GM23248 (cell line): ENCODE results near the gene AMDHD1. TPM values are rescaled to one million over a fixed set of nuclear protein-coding genes. Genes with fewer than 3 reads are reported as not detected.

Experiments
- DNase-seq: peaks from one replicate; pipeline ENCODE4 v3.0.0-alpha.2; 2015
- H2AFZ ChIP-seq: fragments of 200-600 bp; sonication (generic); 2 replicates; pipeline ENCODE4 v1.6.1; 2016; ENCODE audit warnings: antibody characterized with exemption
- H3F3A ChIP-seq: fragments of 200-600 bp; sonication (generic); 2 replicates; pipeline ENCODE4 v1.6.1; 2016; ENCODE audit warnings: mild to moderate bottlenecking, antibody characterized with exemption, mixed run types; ENCODE audit not compliant: insufficient read depth
- H3K27ac ChIP-seq: fragments of 200-600 bp; sonication (generic); 2 replicates; pipeline ENCODE4 v1.5.1; 2016; ENCODE audit warnings: mild to moderate bottlenecking
- H3K27me3 ChIP-seq: fragments of 200-600 bp; sonication (generic); replicated peaks from 2 replicates; pipeline ENCODE4 v1.6.1; 2016; ENCODE audit warnings: mild to moderate bottlenecking; ENCODE audit not compliant: insufficient read depth
- H3K36me3 ChIP-seq: fragments of 200-600 bp; sonication (generic); 2 replicates; pipeline ENCODE4 v1.6.1; 2016; ENCODE audit warnings: low read depth, mild to moderate bottlenecking
- H3K4me1 ChIP-seq: fragments of 200-600 bp; sonication (generic); 2 replicates; pipeline ENCODE4 v1.6.1; 2016; ENCODE audit warnings: mild to moderate bottlenecking; ENCODE audit not compliant: insufficient read depth
- H3K4me2 ChIP-seq: fragments of 200-600 bp; sonication (generic); one replicate; pipeline ENCODE4 v1.6.1; 2016; ENCODE audit warnings: mild to moderate bottlenecking; ENCODE audit not compliant: unreplicated experiment
- H3K4me3 ChIP-seq: fragments of 200-600 bp; sonication (generic); 2 replicates; pipeline ENCODE4 v1.5.1; 2016; ENCODE audit warnings: mild to moderate bottlenecking
- H3K79me2 ChIP-seq: fragments of 200-600 bp; sonication (generic); 2 replicates; pipeline ENCODE4 v1.6.1; 2016; ENCODE audit warnings: mild to moderate bottlenecking; ENCODE audit not compliant: insufficient read depth
- H3K9ac ChIP-seq: fragments of 200-600 bp; sonication (generic); 2 replicates; pipeline ENCODE4 v1.6.1; 2016; ENCODE audit warnings: mild to moderate bottlenecking
- H3K9me2 ChIP-seq: fragments of 200-600 bp; sonication (generic); 2 replicates; pipeline ENCODE4 v1.6.1; 2016; ENCODE audit warnings: mixed run types, mild to moderate bottlenecking, moderate library complexity; ENCODE audit not compliant: insufficient read depth
- H3K9me3 ChIP-seq: fragments of 200-600 bp; sonication (generic); one replicate; pipeline ENCODE4 v1.6.1; 2017; ENCODE audit warnings: low read depth
- H4K20me1 ChIP-seq: fragments of 200-600 bp; sonication (generic); 2 replicates; pipeline ENCODE4 v1.6.0; 2016; ENCODE audit not compliant: insufficient read depth
- EZH2 ChIP-seq: fragments of 200-600 bp; sonication (generic); IDR thresholded peaks from 2 replicates; pipeline ENCODE4 v1.6.1; 2018; ENCODE audit warnings: antibody characterized with exemption, mild to moderate bottlenecking; ENCODE audit not compliant: insufficient read depth, poor library complexity, severe bottlenecking
- EZH2phosphoT487 ChIP-seq: fragments of 200-600 bp; sonication (generic); IDR thresholded peaks from 2 replicates; pipeline ENCODE4 v1.6.1; 2018; ENCODE audit warnings: antibody characterized with exemption, moderate library complexity, mild to moderate bottlenecking, low read depth; ENCODE audit not compliant: insufficient read depth
- WGBS, 2 experiments: methylation state at CpG; one replicate each; pipeline ENCODE4 v1.1.6; 2015 to 2017; ENCODE audit warnings: low lambda C conversion rate in 2 of 2, low coverage in 1 of 2; ENCODE audit errors: missing lambda C conversion rate in 2 of 2; 5-methylcytosine and 5-hydroxymethylcytosine counted together
- in situ Hi-C: fragments of 300-500 bp; cut with MboI; formaldehyde crosslinking; loops from 2 replicates; pipeline ENCODE4 v1.15.0; 2020
- polyA plus RNA-seq: library from polyadenylated mRNA; unstranded; fragments of >200 nt; fragmentation: Nextera tagmentation; extraction: Ambion mirVana; gene quantifications from 2 replicates; pipeline ENCODE4 v1.2.1, GENCODE V29; 2016
- total RNA-seq: library from RNA; depleted of rRNA; stranded (reverse); fragments of >200 nt; shearing (Covaris generic); gene quantifications from 2 replicates; pipeline ENCODE4 v1.2.3, GENCODE V29; 2014

Gene AMDHD1
- total and polyA plus RNA-seq, 2 experiments from 2014 or later = 0.38 to 1.1 TPM

- H3K4me2 ChIP-seq = no peak overlapping the region
- TF ChIP-seq EZH2 (no peak), EZH2phosphoT487 (no peak)
- peaks cover 25% of the 10 kb centered on the region for H3K27me3 ChIP-seq
- WGBS, 2 experiments = 75 to 76% methylated on average over 3 of the region's 3 CpGs
- H4K20me1 ChIP-seq = no peaks in the 10 kb centered on the region
- H3K9me3 ChIP-seq = no peaks in the 10 kb centered on the region
- H2AFZ ChIP-seq = no peak overlapping the region
- H3K9me2 ChIP-seq = peaks cover 4% of the 10 kb centered on the region; the same call in 1 of the 2 replicates
- peaks cover 5% of the 10 kb centered on the region for H3K4me1 ChIP-seq
- no peak overlapping the region for H3K27ac ChIP-seq
- no peaks in the 10 kb centered on the region for H3K36me3 ChIP-seq
- peaks cover 3% of the 10 kb centered on the region; the same call in 1 of the 2 replicates for H3F3A ChIP-seq
- no peaks in the 10 kb centered on the region for H3K79me2 ChIP-seq
- no peak for DNase-seq
- no peak overlapping the region for H3K4me3 ChIP-seq
- no peak overlapping the region for H3K9ac ChIP-seq
- in situ Hi-C loops = no loop called here
Measured at GRCh38 chr12:95909871-95910270, 33.3 kb upstream of the AMDHD1 start.

- H3K9me3 ChIP-seq = no peaks in the 10 kb centered on the region
- peaks cover 36% of the 10 kb centered on the region for H3K27me3 ChIP-seq
- H4K20me1 ChIP-seq = no peaks in the 10 kb centered on the region
- H3K9me2 ChIP-seq = no peaks in the 10 kb centered on the region
- H3K27ac ChIP-seq = no peak overlapping the region
- WGBS, 2 experiments = 8 to 11% methylated on average over 7 of the region's 7 CpGs
- 0 out of 2 replicates have a peak overlapping the region, but pooled peaks have one; percentile 5 for H2AFZ ChIP-seq
- H3K79me2 ChIP-seq = no peaks in the 10 kb centered on the region
- no peaks in the 10 kb centered on the region for H3K4me1 ChIP-seq
- DNase-seq = peak; percentile 77
- no peak overlapping the region for H3K9ac ChIP-seq
- H3K4me2 ChIP-seq = no peak overlapping the region
- H3K36me3 ChIP-seq = no peaks in the 10 kb centered on the region
- TF ChIP-seq EZH2 (no peak), EZH2phosphoT487 (no peak)
- no peaks in the 10 kb centered on the region for H3F3A ChIP-seq
- in situ Hi-C loops = no loop called here
- H3K4me3 ChIP-seq = no peak overlapping the region
Measured at GRCh38 chr12:95918194-95918993, 24.7 kb upstream of the AMDHD1 start.

GRCh38 chr12:95919110-95919509, 24.0 kb upstream of the AMDHD1 start:
- no peak overlapping the region for H3K4me2 ChIP-seq
- in situ Hi-C loops = no loop called here
- H3K79me2 ChIP-seq = no peaks in the 10 kb centered on the region
- H3K36me3 ChIP-seq = no peaks in the 10 kb centered on the region
- 59 to 68% methylated on average over 6 of the region's 6 CpGs for WGBS, 2 experiments
- no peaks in the 10 kb centered on the region for H3K9me3 ChIP-seq
- DNase-seq = no peak
- H3K4me1 ChIP-seq = no peaks in the 10 kb centered on the region
- no peaks in the 10 kb centered on the region for H4K20me1 ChIP-seq
- no peak overlapping the region for H3K27ac ChIP-seq
- no peak overlapping the region for H3K4me3 ChIP-seq
- no peak overlapping the region for H3K9ac ChIP-seq
- H2AFZ ChIP-seq = no peak overlapping the region
- H3K9me2 ChIP-seq = no peaks in the 10 kb centered on the region
- no peaks in the 10 kb centered on the region for H3F3A ChIP-seq
- no peak for TF ChIP-seq EZH2
- TF ChIP-seq EZH2phosphoT487 = no peak
- H3K27me3 ChIP-seq = peaks cover 33% of the 10 kb centered on the region

GRCh38 chr12:95922231-95922630, 20.9 kb upstream of the AMDHD1 start:
- H3F3A ChIP-seq = no peaks in the 10 kb centered on the region
- peak; percentile 89 for DNase-seq
- no peak overlapping the region for H2AFZ ChIP-seq
- 0 out of 2 replicates have a peak, but pooled peaks cover 3% of the 10 kb centered on the region for H3K27me3 ChIP-seq
- no peak overlapping the region for H3K9ac ChIP-seq
- H3K4me2 ChIP-seq = no peak overlapping the region
- H4K20me1 ChIP-seq = no peaks in the 10 kb centered on the region
- H3K9me2 ChIP-seq = no peaks in the 10 kb centered on the region
- no peaks in the 10 kb centered on the region for H3K9me3 ChIP-seq
- H3K27ac ChIP-seq = no peak overlapping the region
- H3K79me2 ChIP-seq = no peaks in the 10 kb centered on the region
- in situ Hi-C loops = no loop called here
- no peaks in the 10 kb centered on the region for H3K36me3 ChIP-seq
- H3K4me1 ChIP-seq = no peaks in the 10 kb centered on the region
- TF ChIP-seq EZH2phosphoT487 (no peak), EZH2 (no peak)
- H3K4me3 ChIP-seq = no peak overlapping the region
- 14 to 17% methylated on average over 3 of the region's 3 CpGs for WGBS, 2 experiments
